Superior temporal gyrus (tissue), 1 donor: Measurements from ENCODE around the gene VWA8.
A peak's percentile ranks its signal among the peaks of the same experiment; 100 is the strongest.
"Not testable (repeated sequence)": the region's sequence is repeated elsewhere in the genome, so short reads cannot be mapped to it uniquely, and the experiment has no call there.

ENCODE experiments used
- DNase-seq: peaks from one replicate; pipeline ENCODE4 v3.0.0-alpha.2; 2016; ENCODE audit errors: extremely low spot score

The VWA8 gene

GRCh38 chr13:41922894-41923293 lies 38.0 kb downstream of the VWA8 start:
- DNase-seq = not testable (repeated sequence)

DNA sequence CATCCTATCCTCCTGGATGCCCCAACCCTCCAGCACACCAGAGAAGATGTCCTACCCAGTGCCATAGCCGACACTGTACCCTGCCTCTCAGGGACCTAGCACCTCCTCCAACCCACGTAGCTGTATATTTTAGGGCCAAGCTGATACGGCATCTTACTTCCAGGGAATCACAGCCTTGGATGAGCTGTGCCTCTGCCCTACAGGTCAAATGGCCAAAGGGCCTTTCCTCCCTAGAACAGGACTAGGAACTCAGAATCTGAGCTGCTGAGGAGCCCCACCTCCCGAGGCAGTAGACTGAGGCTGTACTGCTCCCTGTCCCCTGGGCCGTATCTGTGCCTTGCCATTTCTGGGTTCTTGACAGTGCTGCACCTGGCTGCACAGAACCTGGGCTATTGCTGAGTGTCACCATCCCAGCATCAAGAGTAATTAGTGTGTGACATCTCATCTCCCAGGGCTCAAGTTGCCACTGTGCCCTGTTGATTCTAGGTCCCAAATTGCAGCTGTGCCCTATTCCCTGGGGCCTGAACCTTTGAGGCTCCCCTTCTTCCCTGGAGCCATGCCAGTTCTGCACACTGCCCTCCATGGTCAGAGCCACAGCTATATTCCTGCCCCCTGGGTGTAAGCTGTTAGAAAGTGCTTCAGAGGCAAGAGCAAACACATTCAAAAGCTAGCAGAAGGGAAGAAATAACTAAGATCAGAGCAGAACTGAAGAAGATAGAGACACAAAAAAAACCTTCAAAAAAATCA lies 41.0 kb downstream of the VWA8 start:
- DNase-seq = no peak

DNA sequence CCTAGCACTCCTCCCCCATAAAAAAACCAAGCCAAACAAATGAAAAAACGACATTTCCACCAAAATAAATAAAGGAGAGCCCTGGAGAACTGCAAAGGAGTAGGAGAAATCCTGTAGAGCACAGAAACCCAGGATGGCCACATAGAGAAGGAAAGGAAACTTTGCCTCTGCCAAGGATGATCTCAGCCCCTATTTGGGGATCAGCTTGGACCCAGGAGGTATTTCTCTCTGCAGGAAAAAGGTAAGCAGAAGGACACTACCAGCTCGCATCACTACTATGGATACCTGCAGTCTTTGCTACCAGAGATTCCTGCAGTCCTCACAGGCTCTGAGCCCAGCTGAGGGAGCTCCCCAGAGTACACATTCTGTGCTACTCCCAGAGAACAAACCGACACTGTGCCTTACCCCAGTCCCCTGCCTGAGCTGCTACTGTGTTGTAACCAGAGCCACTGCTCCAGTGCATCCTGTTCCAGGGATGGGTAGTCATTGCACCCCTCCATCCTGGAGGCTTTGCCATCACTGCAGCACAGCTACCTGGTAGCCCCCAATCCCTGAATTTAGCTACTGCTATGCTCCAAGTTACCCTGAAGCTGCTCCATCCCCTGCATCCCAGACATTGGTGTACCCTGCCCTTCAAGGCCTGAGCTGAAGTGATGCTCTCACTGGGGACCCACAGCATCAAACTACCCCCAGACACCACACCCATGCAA lies 41.7 kb downstream of the VWA8 start:
- no peak for DNase-seq

GRCh38 chr13:41917641-41918040 lies 43.3 kb downstream of the VWA8 start:
- no peak for DNase-seq

DNA sequence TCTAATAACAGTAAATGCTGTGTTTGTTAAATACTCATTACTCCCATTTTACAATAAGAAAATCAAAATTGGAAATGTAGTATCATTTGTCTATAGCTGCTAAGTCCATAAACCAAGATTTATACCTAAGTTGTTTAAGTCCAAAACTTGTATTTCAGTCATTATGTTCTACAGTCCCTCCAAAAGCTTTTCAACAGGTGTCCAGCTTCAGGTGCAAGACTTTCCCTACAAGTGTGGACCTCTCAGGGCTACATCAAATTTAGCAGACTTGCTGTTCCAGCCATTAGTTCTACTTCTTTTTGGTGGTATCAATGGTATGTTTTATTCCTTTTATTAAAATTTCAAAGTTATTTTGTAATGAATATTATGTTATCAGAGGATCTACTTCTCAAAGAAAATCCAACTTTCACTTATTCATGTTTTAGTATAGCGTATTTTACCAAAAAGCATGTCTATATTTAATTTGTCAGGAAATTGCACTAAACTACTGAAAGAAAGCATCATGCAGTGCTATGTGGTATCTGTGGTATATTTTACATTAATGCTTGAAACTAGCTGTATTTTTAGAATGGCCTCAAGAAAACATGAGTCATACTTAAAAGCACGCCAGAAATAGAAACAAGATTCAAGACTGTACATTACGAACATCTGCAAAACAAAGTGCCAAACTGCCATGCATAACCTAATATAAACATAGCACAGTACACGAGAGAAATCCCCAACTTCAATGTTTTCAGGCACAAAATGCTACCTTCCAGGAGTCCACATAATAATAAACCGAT lies 44.5 kb downstream of the VWA8 start:
- DNase-seq = peak; percentile 59

DNA sequence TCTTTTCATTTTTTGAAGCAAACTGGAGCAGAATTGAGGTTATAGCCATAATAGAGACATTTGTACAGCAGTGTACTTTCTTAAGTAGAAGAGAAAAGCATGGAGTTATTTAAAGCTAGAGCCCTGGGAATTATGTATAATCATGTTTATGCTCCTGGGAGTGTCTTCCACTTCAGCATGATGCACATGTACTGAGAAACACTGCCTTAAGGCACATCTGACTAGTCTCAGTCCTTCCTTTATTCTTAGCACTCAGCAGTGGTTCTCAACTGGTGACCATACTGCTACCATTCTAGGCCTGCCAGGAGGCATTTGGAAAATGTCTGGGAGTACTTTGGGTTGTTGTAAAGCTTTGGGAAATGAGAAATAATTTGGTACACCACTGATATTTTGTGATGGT lies 45.8 kb downstream of the VWA8 start:
- no peak for DNase-seq

DNA sequence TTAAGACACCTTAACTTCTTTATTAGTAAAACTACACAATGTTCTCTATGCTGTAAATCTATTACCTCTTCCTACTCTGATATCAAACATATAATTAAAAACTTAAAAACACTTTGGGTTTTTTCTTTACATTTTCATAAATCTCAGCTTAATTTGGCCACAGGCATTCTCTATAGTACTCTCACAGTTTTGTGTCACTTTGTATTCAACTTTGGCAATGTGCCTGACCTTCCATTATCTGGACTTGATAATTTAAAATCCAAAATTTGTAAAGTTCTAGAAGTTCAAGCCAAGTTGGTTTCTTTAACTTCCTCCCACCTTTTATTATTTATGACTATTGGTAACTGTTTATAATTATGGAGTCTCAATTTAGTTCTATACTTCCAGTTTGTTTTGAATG lies 46.4 kb downstream of the VWA8 start:
- no peak for DNase-seq

- no peak for DNase-seq
Measured at GRCh38 chr13:41909506-41909905, 51.4 kb downstream of the VWA8 start.

GRCh38 chr13:41905600-41906254 lies 55.2 kb downstream of the VWA8 start:
- no peak for DNase-seq

DNA sequence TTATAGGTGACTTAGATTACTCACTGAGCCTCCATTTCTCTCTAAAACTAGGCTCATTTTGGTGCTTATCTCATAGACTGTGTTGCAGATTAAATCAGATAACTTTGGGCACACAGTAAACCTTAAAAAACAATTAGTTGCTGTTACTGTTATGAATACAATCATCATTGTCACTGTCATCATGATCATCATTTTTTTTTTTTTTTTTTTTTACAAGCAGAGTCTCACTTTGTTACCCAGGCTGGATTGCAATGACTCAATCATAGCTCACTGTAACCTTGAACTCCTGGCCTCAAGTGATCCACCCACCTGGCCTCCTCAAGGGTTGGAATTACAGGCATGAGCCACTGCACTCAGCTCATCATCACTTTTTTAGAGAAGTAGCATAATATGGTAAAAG lies 60.0 kb downstream of the VWA8 start:
- DNase-seq = no peak

- not testable (repeated sequence) for DNase-seq
Measured at GRCh38 chr13:41898411-41898810, 62.5 kb downstream of the VWA8 start.

DNA sequence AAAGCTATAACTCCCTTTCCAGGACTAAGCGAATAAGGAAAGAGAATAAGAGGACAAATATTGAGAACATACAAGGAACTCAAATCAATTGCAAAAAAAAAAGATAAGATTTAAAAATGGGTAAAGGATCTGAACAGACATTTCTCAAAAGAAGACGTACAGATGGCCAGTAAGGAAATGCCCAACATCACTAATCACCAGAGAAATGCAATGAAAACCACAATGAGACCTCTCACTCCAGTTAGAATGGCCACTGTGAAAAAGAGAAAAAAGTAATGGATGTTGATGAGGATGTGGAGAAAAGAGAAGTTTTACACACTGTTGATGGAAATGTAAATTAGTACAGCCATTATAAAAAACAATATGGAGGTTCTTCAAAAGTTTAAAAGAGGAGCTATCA lies 63.8 kb downstream of the VWA8 start:
- DNase-seq = no peak

DNA sequence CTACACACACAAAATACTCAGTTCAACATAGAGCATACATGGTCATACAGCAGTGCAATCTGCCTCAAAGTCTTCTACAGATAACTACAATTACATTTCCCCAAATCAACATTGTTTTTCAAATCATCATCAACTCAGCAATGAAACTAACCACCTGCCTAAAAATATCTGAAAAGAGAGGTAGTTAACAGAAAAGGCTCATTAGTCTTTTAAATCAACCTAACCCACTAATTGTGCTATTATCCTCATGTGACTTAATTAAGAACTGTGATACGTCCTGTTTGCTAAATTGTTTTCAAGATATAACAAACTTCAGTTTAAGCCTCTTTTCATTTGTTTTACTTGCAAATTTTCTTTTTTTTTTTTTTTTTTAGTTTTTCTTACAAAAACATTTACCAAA lies 65.4 kb downstream of the VWA8 start:
- no peak for DNase-seq

DNA sequence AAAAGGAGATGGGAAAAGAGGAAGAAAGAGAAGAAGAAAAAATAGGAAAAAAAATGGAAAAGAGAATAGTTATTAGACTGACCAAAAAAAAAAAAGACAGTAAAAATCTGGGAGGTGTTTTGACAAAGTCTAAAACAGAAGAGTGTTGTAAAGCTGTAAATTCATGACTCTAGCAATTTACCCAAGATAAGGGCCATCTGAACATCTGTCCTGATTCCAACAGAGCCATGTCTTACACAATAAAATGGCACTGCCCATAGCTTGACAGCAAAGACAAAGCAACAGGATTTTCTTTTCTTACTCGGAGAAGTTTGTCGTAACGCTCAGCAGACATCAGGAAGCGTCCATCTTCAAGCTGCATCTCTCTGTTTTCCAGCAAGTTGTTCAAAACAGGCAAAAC lies 69.8 kb downstream of the VWA8 start:
- DNase-seq = no peak

GRCh38 chr13:41883147-41883546 lies 77.8 kb downstream of the VWA8 start:
- DNase-seq = no peak

GRCh38 chr13:41881890-41882289 lies 79.0 kb downstream of the VWA8 start:
- DNase-seq = not testable (repeated sequence)

GRCh38 chr13:41880966-41881365 lies 79.9 kb downstream of the VWA8 start:
- no peak for DNase-seq

- DNase-seq = no peak
Measured at GRCh38 chr13:41864658-41865057, 96.3 kb downstream of the VWA8 start.

- DNase-seq = not testable (repeated sequence)
Measured at GRCh38 chr13:41862659-41863058, 98.2 kb downstream of the VWA8 start.

- no peak for DNase-seq
Measured at GRCh38 chr13:41859565-41859964, 101.3 kb downstream of the VWA8 start.

DNA sequence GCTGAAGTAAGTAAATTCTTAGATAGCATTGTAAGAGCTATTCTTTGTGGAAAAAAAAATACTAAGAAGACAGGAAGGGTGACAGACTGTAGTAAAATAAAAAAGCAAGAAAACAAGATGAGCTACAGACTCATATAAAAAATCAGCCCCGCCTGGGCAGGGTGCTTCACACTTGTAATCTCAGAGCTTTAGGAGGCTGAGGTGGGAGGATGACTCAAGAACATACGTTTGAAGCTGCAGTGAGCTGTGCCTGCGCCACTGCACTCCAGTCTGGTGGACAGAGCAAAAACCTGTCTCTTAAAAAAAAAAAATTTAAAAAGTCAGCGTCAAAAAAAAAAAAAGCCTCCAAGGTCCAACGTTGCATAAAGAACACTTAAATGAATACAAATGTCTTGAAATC lies 102.1 kb downstream of the VWA8 start:
- DNase-seq = no peak

- DNase-seq = no peak
Measured at GRCh38 chr13:41854758-41855157, 106.2 kb downstream of the VWA8 start.
